Skeletal muscle tissue (tissue), 4 donors: Measurements from ENCODE around the gene MVB12B. TPM values are rescaled to one million over a fixed set of nuclear protein-coding genes. Genes with fewer than 3 reads are reported as not detected.

Experiments
- H3K27ac ChIP-seq: one replicate; pipeline ENCODE4 v1.7.0; 2013; ENCODE audit warnings: mild to moderate bottlenecking, low read depth, low read length, inconsistent platforms
- H3K27me3 ChIP-seq, 3 donors: one replicate each; pipeline ENCODE4 v1.7.0; 2013; ENCODE audit warnings: low read length in 3 of 3; ENCODE audit not compliant: control insufficient read depth in 3 of 3, insufficient read depth in 3 of 3
- H3K36me3 ChIP-seq, 3 donors: one replicate each; pipeline ENCODE4 v1.7.0; 2013; ENCODE audit warnings: low read length in 3 of 3; ENCODE audit not compliant: control insufficient read depth in 3 of 3, insufficient read depth in 3 of 3
- H3K4me1 ChIP-seq, 3 donors: one replicate each; pipeline ENCODE4 v1.7.0; 2013; ENCODE audit warnings: low read length in 3 of 3, mild to moderate bottlenecking in 3 of 3; ENCODE audit not compliant: control insufficient read depth in 3 of 3, insufficient read depth in 3 of 3
- H3K4me3 ChIP-seq, 3 donors: one replicate each; pipeline ENCODE4 v1.7.0; 2013; ENCODE audit warnings: low read length in 3 of 3
- H3K9ac ChIP-seq, 3 donors: one replicate each; pipeline ENCODE4 v1.7.0; 2013; ENCODE audit warnings: low read length in 3 of 3, mild to moderate bottlenecking in 3 of 3, moderate library complexity in 2 of 3, low read depth in 1 of 3
- H3K9me3 ChIP-seq, 3 donors: one replicate each; pipeline ENCODE4 v1.7.0; 2013; ENCODE audit warnings: low read length in 3 of 3; ENCODE audit not compliant: control insufficient read depth in 3 of 3
- total RNA-seq: library from RNA; depleted of rRNA; stranded (reverse); fragments of >200 nt; gene quantifications from one replicate; pipeline ENCODE4 v1.2.3, GENCODE V29; 2014
- donor health status: Osteomylitis.

Gene MVB12B
- total RNA-seq, 1 donor from 2014 or later: 13.0 TPM

DNA sequence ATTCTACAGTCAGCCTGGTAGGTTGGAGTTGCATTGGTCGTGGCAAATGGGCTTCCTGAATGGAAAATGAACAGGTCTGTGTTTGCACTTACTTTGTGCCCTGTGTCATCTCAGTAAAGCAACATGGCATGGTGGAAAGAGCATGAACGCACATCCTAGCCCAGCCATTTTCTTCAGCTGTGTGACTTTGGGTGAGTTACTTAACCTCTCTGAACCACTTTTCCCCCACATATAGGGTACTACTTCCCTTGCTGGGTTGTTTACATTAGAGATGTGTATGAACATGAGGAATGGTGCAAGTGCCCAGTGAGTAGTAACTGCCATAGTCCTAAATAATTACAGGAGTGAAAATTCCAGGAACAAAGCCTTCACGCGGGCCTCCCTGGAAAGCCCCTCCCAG is 83.6 kb downstream of the MVB12B start:
- no peaks in the 10 kb centered on the region for H3K27me3 ChIP-seq
- H3K9ac ChIP-seq: no peak overlapping the region
- H3K4me3 ChIP-seq: no peak overlapping the region
- no peak overlapping the region for H3K27ac ChIP-seq
- peaks cover 2 to 12% (median 9%) of the 10 kb centered on the region in 3 donors for H3K36me3 ChIP-seq
- no peaks in the 10 kb centered on the region for H3K4me1 ChIP-seq
- no peaks in the 10 kb centered on the region for H3K9me3 ChIP-seq

DNA sequence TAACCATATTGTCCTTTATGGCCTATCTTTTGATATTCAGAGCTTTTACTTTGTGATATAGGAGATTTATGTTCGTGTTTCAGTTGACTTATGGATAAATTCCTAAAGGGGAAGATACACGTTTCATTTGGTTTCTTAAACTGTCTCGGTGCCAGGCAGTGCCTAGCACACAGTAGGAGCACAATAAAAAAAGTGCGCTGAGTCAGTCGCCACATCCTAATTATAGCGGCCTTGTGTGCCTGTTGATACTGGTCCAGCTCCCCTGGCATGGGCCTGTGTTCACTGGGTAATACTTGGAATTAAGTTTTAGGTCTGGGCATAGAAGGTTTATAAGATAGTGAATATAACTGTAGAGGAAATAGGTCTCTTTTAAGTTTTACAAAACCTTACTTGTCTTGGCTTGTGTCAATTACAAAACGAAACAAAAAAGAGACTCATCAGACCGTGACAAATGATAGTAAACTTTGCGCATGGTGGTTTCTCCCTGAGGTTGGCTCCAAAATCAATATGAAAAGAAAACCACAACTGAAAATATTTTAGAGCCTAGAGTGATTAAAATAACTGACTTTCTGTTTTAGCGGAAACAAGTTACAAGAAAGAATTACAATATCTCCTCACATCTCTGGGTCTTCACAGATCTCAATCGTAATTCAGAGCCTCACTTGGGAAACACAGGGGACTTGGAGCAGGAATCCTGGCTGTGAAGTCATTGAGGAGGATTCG is 84.8 kb downstream of the MVB12B start:
- H3K4me3 ChIP-seq: no peak overlapping the region
- H3K27ac ChIP-seq: no peak overlapping the region
- peaks cover 2 to 12% (median 12%) of the 10 kb centered on the region in 3 donors for H3K36me3 ChIP-seq
- H3K9me3 ChIP-seq: no peaks in the 10 kb centered on the region
- H3K4me1 ChIP-seq: no peaks in the 10 kb centered on the region
- no peaks in the 10 kb centered on the region for H3K27me3 ChIP-seq
- no peak overlapping the region for H3K9ac ChIP-seq

- H3K27ac ChIP-seq: no peak overlapping the region
- H3K27me3 ChIP-seq: no peaks in the 10 kb centered on the region
- no peaks in the 10 kb centered on the region for H3K9me3 ChIP-seq
- H3K4me1 ChIP-seq: no peaks in the 10 kb centered on the region
- H3K36me3 ChIP-seq: peaks cover 2 to 14% (median 12%) of the 10 kb centered on the region in 3 donors
- H3K4me3 ChIP-seq: no peak overlapping the region
- H3K9ac ChIP-seq: no peak overlapping the region
These were observed 85.3 kb downstream of the MVB12B start for GRCh38 chr9:126411948-126412284.

DNA sequence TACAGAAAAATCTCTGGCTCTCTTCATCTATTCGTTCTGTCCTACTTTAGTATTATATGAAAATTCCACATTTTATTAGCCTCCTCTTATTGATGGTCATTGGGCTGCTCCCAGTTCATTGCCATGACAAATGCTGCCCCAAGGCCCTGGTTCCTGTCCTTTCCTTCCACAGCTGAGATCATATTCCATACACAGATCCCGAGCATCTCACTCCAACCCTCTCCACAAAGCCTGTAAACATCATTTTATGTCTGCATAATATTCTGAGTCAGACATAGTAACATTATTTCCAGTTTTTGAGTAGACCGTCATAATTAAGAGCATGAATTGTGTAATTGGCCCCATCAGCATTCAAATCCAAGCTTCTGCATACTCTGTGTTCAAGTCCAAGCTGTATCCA is 86.3 kb downstream of the MVB12B start:
- H3K27ac ChIP-seq: no peak overlapping the region
- no peaks in the 10 kb centered on the region for H3K27me3 ChIP-seq
- H3K36me3 ChIP-seq: peaks cover 0 to 14% (median 12%) of the 10 kb centered on the region in 3 donors
- H3K4me3 ChIP-seq: no peak overlapping the region
- no peaks in the 10 kb centered on the region for H3K4me1 ChIP-seq
- H3K9me3 ChIP-seq: no peaks in the 10 kb centered on the region
- no peak overlapping the region for H3K9ac ChIP-seq

GRCh38 chr9:126413391-126414068 is 86.9 kb downstream of the MVB12B start:
- H3K9me3 ChIP-seq: no peaks in the 10 kb centered on the region
- no peaks in the 10 kb centered on the region for H3K27me3 ChIP-seq
- no peak overlapping the region for H3K27ac ChIP-seq
- H3K4me1 ChIP-seq: no peaks in the 10 kb centered on the region
- H3K36me3 ChIP-seq: peaks cover 0 to 14% (median 12%) of the 10 kb centered on the region in 3 donors
- H3K4me3 ChIP-seq: no peak overlapping the region
- no peak overlapping the region for H3K9ac ChIP-seq

GRCh38 chr9:126415741-126416370 is 89.2 kb downstream of the MVB12B start:
- H3K27ac ChIP-seq: no peak overlapping the region
- no peak overlapping the region for H3K9ac ChIP-seq
- H3K4me3 ChIP-seq: no peak overlapping the region
- no peaks in the 10 kb centered on the region for H3K9me3 ChIP-seq
- peaks cover 16 to 19% (median 18%) of the 10 kb centered on the region in 3 donors for H3K4me1 ChIP-seq
- H3K36me3 ChIP-seq: peaks cover 0 to 14% (median 0%) of the 10 kb centered on the region in 3 donors
- H3K27me3 ChIP-seq: no peaks in the 10 kb centered on the region

- Histone ChIP-seq H3K4me1 (peaks cover 26 to 31% (median 29%) of the 10 kb centered on the region in 3 donors), H3K36me3 (peaks cover 0 to 13% (median 2%) of the 10 kb centered on the region in 3 donors), H3K9me3 (no peaks in the 10 kb centered on the region), H3K4me3 (no peak overlapping the region), H3K27me3 (no peaks in the 10 kb centered on the region), H3K9ac (no peak overlapping the region), H3K27ac (no peak overlapping the region)
These were observed 90.4 kb downstream of the MVB12B start for GRCh38 chr9:126417043-126417442.

DNA sequence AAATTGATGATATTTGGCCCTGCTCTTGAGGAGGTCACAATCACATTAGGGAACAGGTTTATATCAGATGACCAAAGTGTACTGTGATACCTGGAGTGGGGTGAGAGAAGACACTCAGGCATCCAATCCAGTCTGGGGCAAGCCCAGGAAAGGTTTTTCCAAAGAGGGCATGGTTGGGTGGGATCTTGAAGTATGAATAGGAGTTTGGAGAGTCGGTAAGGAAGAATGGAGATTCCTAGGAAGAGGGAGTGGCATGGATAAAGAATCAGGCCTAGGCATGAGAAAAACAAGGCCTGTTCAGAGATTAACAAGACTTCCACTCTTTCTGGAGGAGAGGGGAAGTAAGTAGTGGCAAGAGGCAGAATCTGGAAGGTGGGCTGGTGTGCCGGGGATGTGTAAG is 91.1 kb downstream of the MVB12B start:
- Histone ChIP-seq H3K4me1 (peaks cover 31 to 36% (median 36%) of the 10 kb centered on the region in 3 donors), H3K9ac (no peak overlapping the region), H3K27ac (no peak overlapping the region), H3K27me3 (no peaks in the 10 kb centered on the region), H3K36me3 (peaks cover 0 to 12% (median 2%) of the 10 kb centered on the region in 3 donors), H3K4me3 (no peak overlapping the region), H3K9me3 (no peaks in the 10 kb centered on the region)

GRCh38 chr9:126418608-126419007 is 92.0 kb downstream of the MVB12B start:
- Histone ChIP-seq H3K9ac (no peak overlapping the region), H3K36me3 (peaks cover 2 to 20% (median 3%) of the 10 kb centered on the region in 3 donors), H3K4me3 (no peak overlapping the region), H3K4me1 (peaks cover 35 to 45% (median 45%) of the 10 kb centered on the region in 3 donors), H3K27me3 (no peaks in the 10 kb centered on the region), H3K27ac (no peak overlapping the region), H3K9me3 (no peaks in the 10 kb centered on the region)

GRCh38 chr9:126419475-126419874 is 92.8 kb downstream of the MVB12B start:
- Histone ChIP-seq H3K4me1 (peaks cover 35 to 46% (median 46%) of the 10 kb centered on the region in 3 donors), H3K27ac (no peak overlapping the region)

More at GRCh38 chr9:126419475-126419874, 92.8 kb downstream of the MVB12B start:
- Histone ChIP-seq H3K9ac (no peak overlapping the region), H3K9me3 (no peaks in the 10 kb centered on the region), H3K36me3 (peaks cover 6 to 19% (median 8%) of the 10 kb centered on the region in 3 donors), H3K4me3 (no peak overlapping the region), H3K27me3 (no peaks in the 10 kb centered on the region)
